LNCAP (cell line): ENCODE measurements around the gene MTRF1.

Experiments
- CTCF ChIP-seq: fragments of 450-650 bp; IDR thresholded peaks from 2 replicates; pipeline ENCODE4 v1.5.1; 2017; ENCODE audit warnings: mild to moderate bottlenecking

MTRF1 gene

GRCh38 chr13:41274881-41275280, 11.5 kb upstream of the MTRF1 start:
- no peak for TF ChIP-seq CTCF

- TF ChIP-seq CTCF, result no peak
These were observed 10.6 kb upstream of the MTRF1 start for GRCh38 chr13:41273831-41274441.

- TF ChIP-seq CTCF, result no peak
These were observed 8.3 kb upstream of the MTRF1 start for GRCh38 chr13:41271456-41272285.

GRCh38 chr13:41268764-41269163, 5.4 kb upstream of the MTRF1 start:
- no peak for TF ChIP-seq CTCF

- TF ChIP-seq CTCF, result no peak
These were observed 3.7 kb upstream of the MTRF1 start for GRCh38 chr13:41267106-41267505.

- TF ChIP-seq CTCF, result no peak
These were observed 3.4 kb downstream of the MTRF1 start for GRCh38 chr13:41259875-41260501.

- TF ChIP-seq CTCF, result no peak
These were observed 5.8 kb downstream of the MTRF1 start for GRCh38 chr13:41257535-41257934.
